Activated T-cell treated with anti-CD3 and anti-CD28 coated beads, Interleukin-2, amount 50 U/mL, for 4 hours (primary cell): ENCODE results near the gene DMD. TPM values are rescaled to one million over a fixed set of nuclear protein-coding genes. Genes with fewer than 3 reads are reported as not detected.

Source experiments
- ATAC-seq, 2 donors: fragments of 200-7000 bp; cut with Tn5 transposase; one replicate each; pipeline ENCODE4 v1.10.0; 2021
- DNase-seq: peaks from one replicate; pipeline ENCODE4 v3.0.0-alpha.2; 2020
- H3K27me3 Mint-ChIP-seq: one replicate; pipeline ENCODE4 v1.8.0; 2021; ENCODE audit warnings: low read depth, mixed read lengths
- H3K36me3 Mint-ChIP-seq: one replicate; pipeline ENCODE4 v1.8.0; 2022; ENCODE audit warnings: mixed read lengths; ENCODE audit not compliant: insufficient read depth
- H3K4me1 Mint-ChIP-seq: one replicate; pipeline ENCODE4 v1.8.0; 2021; ENCODE audit warnings: low read depth, mixed read lengths
- H3K4me3 Mint-ChIP-seq: one replicate; pipeline ENCODE4 v1.8.0; 2021; ENCODE audit warnings: mild to moderate bottlenecking, moderate library complexity, mixed read lengths
- H3K9me3 Mint-ChIP-seq: one replicate; pipeline ENCODE4 v1.8.0; 2021; ENCODE audit warnings: mixed read lengths
- total RNA-seq, 3 donors: library from RNA; stranded (reverse); gene quantifications; one replicate each; pipeline ENCODE4 v1.2.1, GENCODE V29; 2021

The DMD gene
- total RNA-seq, 3 donors from 2014 or later, result 0.29 to 1.4 (median 0.40) TPM

- Mint-ChIP-seq H3K36me3 (no peaks in the 10 kb centered on the region), H3K4me3 (no peak overlapping the region), H3K27me3 (no peaks in the 10 kb centered on the region), H3K9me3 (no peaks in the 10 kb centered on the region), H3K4me1 (no peaks in the 10 kb centered on the region)
- DNase-seq (no peak), ATAC-seq (no peak)
These were observed 1891.8 kb downstream of the DMD start for GRCh38 chrX:31319586-31319985.

GRCh38 chrX:31318866-31319265 is 1892.5 kb downstream of the DMD start:
- DNase-seq, result no peak
- no peaks in the 10 kb centered on the region for H3K36me3 Mint-ChIP-seq
- H3K4me1 Mint-ChIP-seq, result no peaks in the 10 kb centered on the region
- H3K27me3 Mint-ChIP-seq, result no peaks in the 10 kb centered on the region
- H3K4me3 Mint-ChIP-seq, result no peak overlapping the region
- no peak for ATAC-seq
- H3K9me3 Mint-ChIP-seq, result no peaks in the 10 kb centered on the region

GRCh38 chrX:31316340-31316991 is 1894.9 kb downstream of the DMD start:
- H3K4me1 Mint-ChIP-seq, result no peaks in the 10 kb centered on the region
- no peaks in the 10 kb centered on the region for H3K27me3 Mint-ChIP-seq
- H3K36me3 Mint-ChIP-seq, result no peaks in the 10 kb centered on the region
- no peak overlapping the region for H3K4me3 Mint-ChIP-seq
- DNase-seq, result no peak
- no peak for ATAC-seq
- H3K9me3 Mint-ChIP-seq, result no peaks in the 10 kb centered on the region

- H3K27me3 Mint-ChIP-seq, result no peaks in the 10 kb centered on the region
These were observed 1896.4 kb downstream of the DMD start for GRCh38 chrX:31314921-31315320.

GRCh38 chrX:31307952-31308351 is 1903.4 kb downstream of the DMD start:
- no peaks in the 10 kb centered on the region for H3K36me3 Mint-ChIP-seq
- ATAC-seq, result no peak
- H3K27me3 Mint-ChIP-seq, result no peaks in the 10 kb centered on the region
- no peaks in the 10 kb centered on the region for H3K4me1 Mint-ChIP-seq
- peaks cover 4% of the 10 kb centered on the region for H3K9me3 Mint-ChIP-seq
- no peak overlapping the region for H3K4me3 Mint-ChIP-seq
- DNase-seq, result no peak

More at GRCh38 chrX:31314921-31315320, 1896.4 kb downstream of the DMD start:
- Mint-ChIP-seq H3K36me3 (no peaks in the 10 kb centered on the region), H3K9me3 (no peaks in the 10 kb centered on the region), H3K4me3 (no peak overlapping the region), H3K4me1 (no peaks in the 10 kb centered on the region)
- DNase-seq, result no peak
- no peak for ATAC-seq

GRCh38 chrX:31302573-31303075 is 1908.7 kb downstream of the DMD start:
- ATAC-seq (no peak), DNase-seq (no peak)
- Mint-ChIP-seq H3K36me3 (no peaks in the 10 kb centered on the region), H3K9me3 (peaks cover 8% of the 10 kb centered on the region), H3K4me1 (no peaks in the 10 kb centered on the region), H3K27me3 (no peaks in the 10 kb centered on the region), H3K4me3 (no peak overlapping the region)

- H3K9me3 Mint-ChIP-seq, result peaks cover 8% of the 10 kb centered on the region
- H3K27me3 Mint-ChIP-seq, result no peaks in the 10 kb centered on the region
- no peak overlapping the region for H3K4me3 Mint-ChIP-seq
- H3K4me1 Mint-ChIP-seq, result no peaks in the 10 kb centered on the region
- H3K36me3 Mint-ChIP-seq, result no peaks in the 10 kb centered on the region
- no peak for DNase-seq
- no peak for ATAC-seq
These were observed 1909.4 kb downstream of the DMD start for GRCh38 chrX:31301941-31302340.

- Mint-ChIP-seq H3K4me3 (no peak overlapping the region), H3K27me3 (no peaks in the 10 kb centered on the region), H3K4me1 (no peaks in the 10 kb centered on the region), H3K9me3 (peaks cover 8% of the 10 kb centered on the region), H3K36me3 (no peaks in the 10 kb centered on the region)
- DNase-seq (no peak), ATAC-seq (no peak)
These were observed 1910.1 kb downstream of the DMD start for GRCh38 chrX:31301203-31301602.

GRCh38 chrX:31298916-31299315 is 1912.4 kb downstream of the DMD start:
- H3K4me3 Mint-ChIP-seq, result no peak overlapping the region
- H3K36me3 Mint-ChIP-seq, result no peaks in the 10 kb centered on the region
- no peak for DNase-seq
- H3K27me3 Mint-ChIP-seq, result no peaks in the 10 kb centered on the region
- H3K4me1 Mint-ChIP-seq, result no peaks in the 10 kb centered on the region
- H3K9me3 Mint-ChIP-seq, result peaks cover 8% of the 10 kb centered on the region
- no peak for ATAC-seq

- no peaks in the 10 kb centered on the region for H3K4me1 Mint-ChIP-seq
These were observed 1913.5 kb downstream of the DMD start for GRCh38 chrX:31297881-31298280.

GRCh38 chrX:31294475-31294874 is 1916.9 kb downstream of the DMD start:
- Mint-ChIP-seq H3K36me3 (no peaks in the 10 kb centered on the region), H3K4me3 (no peak overlapping the region)
- DNase-seq, result no peak

More at GRCh38 chrX:31297881-31298280, 1913.5 kb downstream of the DMD start:
- DNase-seq, result no peak
- no peak for ATAC-seq
- H3K4me3 Mint-ChIP-seq, result no peak overlapping the region
- H3K36me3 Mint-ChIP-seq, result no peaks in the 10 kb centered on the region
- H3K27me3 Mint-ChIP-seq, result no peaks in the 10 kb centered on the region
- peaks cover 4% of the 10 kb centered on the region for H3K9me3 Mint-ChIP-seq

GRCh38 chrX:31293409-31293808 is 1917.9 kb downstream of the DMD start:
- no peaks in the 10 kb centered on the region for H3K9me3 Mint-ChIP-seq
- H3K36me3 Mint-ChIP-seq, result no peaks in the 10 kb centered on the region
- no peaks in the 10 kb centered on the region for H3K27me3 Mint-ChIP-seq
- DNase-seq (no peak), ATAC-seq (no peak)
- no peaks in the 10 kb centered on the region for H3K4me1 Mint-ChIP-seq
- H3K4me3 Mint-ChIP-seq, result no peak overlapping the region

More at GRCh38 chrX:31294475-31294874, 1916.9 kb downstream of the DMD start:
- no peaks in the 10 kb centered on the region for H3K4me1 Mint-ChIP-seq
- ATAC-seq, result no peak
- no peaks in the 10 kb centered on the region for H3K27me3 Mint-ChIP-seq
- H3K9me3 Mint-ChIP-seq, result no peaks in the 10 kb centered on the region

GRCh38 chrX:31291131-31291530 is 1920.2 kb downstream of the DMD start:
- no peaks in the 10 kb centered on the region for H3K9me3 Mint-ChIP-seq
- H3K4me3 Mint-ChIP-seq, result no peak overlapping the region
- H3K36me3 Mint-ChIP-seq, result no peaks in the 10 kb centered on the region
- DNase-seq, result no peak
- H3K4me1 Mint-ChIP-seq, result no peaks in the 10 kb centered on the region
- ATAC-seq, result no peak
- no peaks in the 10 kb centered on the region for H3K27me3 Mint-ChIP-seq

GRCh38 chrX:31287861-31288260 is 1923.5 kb downstream of the DMD start:
- Mint-ChIP-seq H3K9me3 (no peaks in the 10 kb centered on the region), H3K27me3 (no peaks in the 10 kb centered on the region), H3K36me3 (no peaks in the 10 kb centered on the region), H3K4me1 (no peaks in the 10 kb centered on the region), H3K4me3 (no peak overlapping the region)
- ATAC-seq (no peak), DNase-seq (no peak)

- no peaks in the 10 kb centered on the region for H3K4me1 Mint-ChIP-seq
- no peaks in the 10 kb centered on the region for H3K36me3 Mint-ChIP-seq
- H3K27me3 Mint-ChIP-seq, result no peaks in the 10 kb centered on the region
- no peaks in the 10 kb centered on the region for H3K9me3 Mint-ChIP-seq
- ATAC-seq, result no peak
- H3K4me3 Mint-ChIP-seq, result no peak overlapping the region
- no peak for DNase-seq
These were observed 1930.8 kb downstream of the DMD start for GRCh38 chrX:31280580-31280979.
